GM12872 (cell line): ENCODE measurements around the gene CFAP221.

ENCODE experiments used
- CTCF ChIP-seq: IDR thresholded peaks from 3 replicates; pipeline ENCODE4 v1.5.1; 2011; ENCODE audit warnings: low read depth, mild to moderate bottlenecking, low read length, moderate library complexity; ENCODE audit not compliant: insufficient read depth

CFAP221 gene

GRCh38 chr2:119660343-119660658 is 116.1 kb downstream of the CFAP221 start:
- TF ChIP-seq CTCF, result no peak

GRCh38 chr2:119662297-119662696 is 118.0 kb downstream of the CFAP221 start:
- TF ChIP-seq CTCF, result no peak

- no peak for TF ChIP-seq CTCF
Observed at GRCh38 chr2:119668546-119668945, 124.3 kb downstream of the CFAP221 start.

- no peak for TF ChIP-seq CTCF
Observed at GRCh38 chr2:119671016-119671415, 126.8 kb downstream of the CFAP221 start.

GRCh38 chr2:119671752-119672151 is 127.5 kb downstream of the CFAP221 start:
- TF ChIP-seq CTCF, result no peak

GRCh38 chr2:119672161-119672862 is 128.1 kb downstream of the CFAP221 start:
- TF ChIP-seq CTCF, result no peak

- no peak for TF ChIP-seq CTCF
Observed at GRCh38 chr2:119673796-119674195, 129.5 kb downstream of the CFAP221 start.
